ENCODE data around the gene RPS14. TPM values are rescaled to one million over a fixed set of nuclear protein-coding genes. Genes with fewer than 3 reads are reported as not detected.

The RPS14 gene
- total and polyA plus RNA-seq, 2 of the 8 experiments (the other 6 are each of a cell fraction or from before 2014, with no cell fraction given), result 2,548 to 6,423 TPM

DNA sequence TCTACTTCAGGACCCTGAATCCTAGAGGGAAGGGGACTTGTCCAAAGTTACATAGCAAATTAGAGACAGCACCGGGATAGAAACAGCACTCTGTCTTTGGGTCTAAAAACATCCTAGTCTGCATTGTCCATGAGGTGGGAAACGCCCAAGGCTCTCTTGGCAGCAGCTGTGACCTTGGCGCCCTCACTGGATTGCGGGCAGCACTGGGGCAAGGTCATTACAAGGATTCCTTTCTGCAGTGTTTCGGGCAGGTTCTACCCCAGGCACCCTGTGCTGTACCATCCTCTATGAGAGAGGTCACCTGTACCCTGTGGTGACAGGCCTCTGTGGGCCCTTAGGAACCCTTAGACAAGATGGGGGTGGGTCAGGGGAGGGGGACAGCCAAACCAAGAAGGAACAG lies 45.4 kb downstream of the RPS14 start:
- ChIA-PET POLR2A (ENCODE audit: partially characterized antibody) (interaction anchor here (0.6 to 19.1 kb wide), 11 partner anchors 7 to 950 kb away, joined by 3 to 455 read pairs (median 5); partner anchors contain the start of genes CD74, RPS14 and TCOF1), CTCF (ENCODE audit: partially characterized antibody) (interaction anchor here (1.0 to 16.9 kb wide), 7 partner anchors 9 to 148 kb away, joined by 3 to 274 read pairs (median 10); no protein-coding TSS in a partner anchor)
- no peak overlapping the region for H3K56ac ChIP-seq (replicated peaks; ENCODE audit: insufficient read length, low read depth, low read length)
- H3K9me3 ChIP-seq (ENCODE audit: insufficient read depth in 2 of 2, low read depth in 1 of 2, low read length in 1 of 2), result no peaks in the 10 kb centered on the region
- no peaks in the 10 kb centered on the region for H3K23me2 ChIP-seq (ENCODE audit: low read depth, low read length)
- no peak overlapping the region for H3K4me2 ChIP-seq (ENCODE audit: insufficient read depth in 1 of 2, low read depth in 2 of 2, low read length in 2 of 2)
- FAIRE-seq (no peak), DNase-seq (ENCODE audit: low read depth in 1 of 2, low spot score in 2 of 2) (no peak)
- no peak overlapping the region for H2BK15ac ChIP-seq (ENCODE audit: low read length)
- no peak overlapping the region for H4K5ac ChIP-seq (ENCODE audit: insufficient read length, low read depth, low read length)
- no peak overlapping the region for H2BK12ac ChIP-seq (ENCODE audit: low read depth, low read length)
- no peaks in the 10 kb centered on the region for H3K79me1 ChIP-seq (ENCODE audit: low read depth, low read length)
- H3K4me1 ChIP-seq (replicated peaks in 1 of 4; ENCODE audit: control insufficient read depth in 3 of 4, insufficient read depth in 4 of 4, low read length in 3 of 4), result peaks cover 0 to 4% (median under 1%) of the 10 kb centered on the region in 4 experiments; a peak in 3 of 7 replicates
- no peak overlapping the region for H2AFZ ChIP-seq (ENCODE audit: low read length)
- H3K4me3 ChIP-seq (ENCODE audit: extremely low read depth in 1 of 4, insufficient read depth in 2 of 4, low read depth in 3 of 4, low read length in 4 of 4), result no peak overlapping the region
- no peak overlapping the region for H2BK20ac ChIP-seq (ENCODE audit: low read length)
- no peak overlapping the region for H2BK5ac ChIP-seq (ENCODE audit: low read depth, low read length)
- H3K23ac ChIP-seq (ENCODE audit: insufficient read length), result no peak overlapping the region
- no peaks in the 10 kb centered on the region for H3K27me3 ChIP-seq (replicated peaks in 1 of 4; ENCODE audit: control insufficient read depth in 3 of 4, extremely low read depth in 1 of 4, insufficient read depth in 3 of 4, low read length in 3 of 4)
- 86% methylated on average over 5 of the region's 5 CpGs; no CpG with 5 or more reads in 1 of the 2 experiments for WGBS, 2 experiments (ENCODE audit: extremely low coverage in 1 of 2, insufficient coverage in 1 of 2, insufficient read length in 1 of 2, insufficient replicate concordance in 2 of 2, low coverage in 1 of 2, low lambda C conversion rate in 2 of 2, missing lambda C conversion rate in 1 of 2)
- H3K27ac ChIP-seq (ENCODE audit: low read depth, low read length), result no peak overlapping the region
- no peaks in the 10 kb centered on the region for H3K79me2 ChIP-seq (ENCODE audit: control insufficient read depth in 1 of 2, insufficient read depth in 2 of 2, low read length in 2 of 2)
- no peak overlapping the region for H3K18ac ChIP-seq (ENCODE audit: extremely low read depth, low read length)
- no peak overlapping the region for H3K9ac ChIP-seq (replicated peaks in 1 of 4; ENCODE audit: extremely low read depth in 1 of 4, low read depth in 3 of 4, low read length in 3 of 4)
- H2AK5ac ChIP-seq (ENCODE audit: low read depth, low read length), result no peak overlapping the region
- H4K20me1 ChIP-seq (replicated peaks in 1 of 2; ENCODE audit: control insufficient read depth in 1 of 2, insufficient read depth in 2 of 2, low read length in 2 of 2), result peaks cover 6 to 8% of the 10 kb centered on the region in 2 experiments
- H3K36me3 ChIP-seq (ENCODE audit: control insufficient read depth in 2 of 4, insufficient read depth in 4 of 4, low read length in 3 of 4), result peaks cover 11 to 36% (median 24%) of the 10 kb centered on the region in 4 experiments
- no peak overlapping the region for H3K14ac ChIP-seq (ENCODE audit: insufficient read length)
- H4K8ac ChIP-seq (ENCODE audit: extremely low read depth, insufficient read depth, low read length), result no peak overlapping the region
- H3K4ac ChIP-seq (replicated peaks; ENCODE audit: insufficient read length, low read depth, low read length), result no peak overlapping the region
- H4K91ac ChIP-seq (replicated peaks; ENCODE audit: insufficient read length, low read length), result no peak overlapping the region
- H2BK120ac ChIP-seq (replicated peaks; ENCODE audit: low read depth, low read length), result no peak overlapping the region
- TF ChIP-seq SP2 (IDR thresholded peaks at IDR 0.05; ENCODE audit: low read length) (no peak), FOSL1 (IDR thresholded peaks at IDR 0.05; ENCODE audit: insufficient read depth, low read depth, low read length) (no peak), CREB1 (IDR thresholded peaks at IDR 0.05) (no peak), BRCA1 (IDR thresholded peaks at IDR 0.05; ENCODE audit: low read depth, low read length) (no peak), GTF2F1 (IDR thresholded peaks at IDR 0.05; ENCODE audit: borderline replicate concordance, low read depth, low read length) (no peak)
